HUDEP-2 (cell line): ENCODE measurements around the gene NCK2.

ENCODE experiments used
- DNase-seq, 76 experiments: peaks; one replicate each; lab custom pipeline; 2025; ENCODE audit not compliant: unreplicated experiment in 76 of 76; lab: John Stamatoyannopoulos, UW

Gene NCK2

GRCh38 chr2:105789745-105790460, 45.2 kb downstream of the NCK2 start:
- DNase-seq = no peak

GRCh38 chr2:105790461-105791149, 45.9 kb downstream of the NCK2 start:
- no peak for DNase-seq

DNA sequence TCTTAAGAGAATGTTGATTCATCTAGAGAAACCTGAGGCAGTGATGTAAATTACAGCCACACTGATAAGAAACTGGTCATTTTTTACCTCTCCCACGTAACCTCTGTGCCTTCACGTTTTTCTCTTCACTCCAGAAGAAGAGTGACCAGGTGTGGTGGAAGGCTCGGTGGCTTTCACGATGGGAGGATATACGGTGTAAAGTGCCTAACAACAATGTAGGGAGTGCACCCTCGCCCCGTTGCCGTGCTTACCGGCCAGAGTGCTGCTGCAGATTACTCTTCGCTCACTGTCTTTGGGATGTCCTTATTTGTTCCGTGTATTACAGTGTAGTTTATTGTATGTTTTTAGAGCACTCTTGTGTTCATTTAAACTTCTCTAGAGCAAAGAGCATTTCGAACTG, 46.5 kb downstream of the NCK2 start:
- no peak for DNase-seq

DNA sequence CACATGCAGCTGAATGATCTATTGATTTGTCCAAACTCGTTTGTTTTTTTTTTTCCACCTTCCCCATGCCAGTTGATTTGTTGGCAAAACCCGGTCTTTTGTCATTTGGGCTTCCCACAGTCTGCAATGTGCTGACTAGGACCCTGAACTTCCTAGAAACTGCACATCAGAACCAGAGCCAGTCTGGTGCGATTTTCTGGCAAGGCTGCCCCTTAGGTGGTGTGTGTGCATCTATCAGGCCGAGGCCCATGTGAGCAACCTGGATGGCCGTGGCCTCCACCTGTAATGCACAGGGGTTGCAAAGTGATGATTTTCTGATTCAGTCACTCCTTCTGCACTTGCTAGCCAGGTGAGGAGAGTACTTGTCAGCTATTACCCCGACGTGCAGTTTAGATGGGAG, 47.8 kb downstream of the NCK2 start:
- DNase-seq = no peak

DNA sequence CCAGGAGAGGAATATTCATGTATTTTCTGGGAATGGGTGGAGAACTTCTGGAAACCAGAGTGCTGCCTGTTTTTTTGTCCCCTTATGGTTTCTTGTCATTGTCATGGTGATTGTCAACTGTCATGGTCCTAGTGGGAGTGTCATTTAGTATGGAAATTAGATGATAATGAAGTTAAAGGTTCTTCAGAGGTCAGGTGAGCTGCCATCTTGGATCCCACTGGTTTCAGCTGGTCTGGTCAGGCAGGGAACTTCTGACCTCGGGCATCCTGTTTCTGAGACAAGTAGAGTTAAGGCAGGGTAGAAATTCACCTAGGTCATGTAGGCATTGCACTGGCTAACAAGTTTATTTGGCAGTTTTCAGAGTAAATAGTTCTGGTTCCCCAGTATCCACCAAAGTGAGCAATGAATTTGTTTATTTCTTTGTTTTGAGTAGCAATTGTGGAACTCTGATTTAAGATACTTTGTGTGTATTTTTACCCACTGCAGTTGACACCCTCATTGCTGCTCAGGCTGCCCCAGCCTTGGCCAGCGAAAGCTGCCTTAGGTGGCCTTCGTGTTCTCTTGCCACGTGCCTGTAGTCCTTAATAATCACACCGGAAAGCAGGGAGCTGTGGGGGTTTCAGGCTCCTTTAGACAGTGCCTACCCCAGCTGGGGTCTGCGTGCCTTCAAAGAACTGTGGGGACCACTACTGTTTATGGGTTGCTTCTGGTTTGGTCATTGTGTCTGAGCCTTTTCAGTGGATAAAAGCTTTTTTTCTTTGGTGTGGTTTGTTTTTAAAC, 48.7 kb downstream of the NCK2 start:
- DNase-seq = no peak

DNA sequence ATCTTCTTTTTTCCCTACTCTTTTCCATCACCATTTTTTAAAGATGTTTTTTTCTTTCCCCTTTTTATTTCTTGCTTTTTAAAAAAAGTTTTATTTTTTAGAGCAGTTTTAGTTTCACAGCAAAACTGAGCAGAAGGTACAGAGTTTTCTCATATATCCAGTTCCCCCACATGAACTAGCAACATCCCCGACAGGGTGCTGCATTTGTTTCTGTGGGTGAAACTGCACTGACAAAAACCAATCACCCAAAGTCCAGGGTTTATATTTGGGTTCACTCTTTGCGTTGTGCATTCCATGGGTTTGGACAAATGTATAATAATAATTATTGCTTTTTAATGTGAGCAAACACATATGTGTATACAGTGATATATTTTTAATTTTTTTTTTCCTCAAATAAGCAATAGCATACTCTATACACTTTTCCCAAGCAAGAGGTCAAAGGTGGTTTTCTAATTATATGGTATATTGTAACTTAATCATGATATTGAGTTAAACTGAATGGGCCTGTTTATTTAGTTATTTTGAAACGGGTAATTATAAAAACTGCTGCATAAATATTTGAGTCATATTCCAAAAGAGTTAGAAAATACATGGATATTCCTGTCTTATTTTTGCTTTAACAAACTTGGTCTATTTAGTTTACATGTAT, 50.3 kb downstream of the NCK2 start:
- no peak for DNase-seq

GRCh38 chr2:105795575-105795934, 50.8 kb downstream of the NCK2 start:
- no peak for DNase-seq

- DNase-seq = no peak
Observed at GRCh38 chr2:105796131-105796638, 51.5 kb downstream of the NCK2 start.

DNA sequence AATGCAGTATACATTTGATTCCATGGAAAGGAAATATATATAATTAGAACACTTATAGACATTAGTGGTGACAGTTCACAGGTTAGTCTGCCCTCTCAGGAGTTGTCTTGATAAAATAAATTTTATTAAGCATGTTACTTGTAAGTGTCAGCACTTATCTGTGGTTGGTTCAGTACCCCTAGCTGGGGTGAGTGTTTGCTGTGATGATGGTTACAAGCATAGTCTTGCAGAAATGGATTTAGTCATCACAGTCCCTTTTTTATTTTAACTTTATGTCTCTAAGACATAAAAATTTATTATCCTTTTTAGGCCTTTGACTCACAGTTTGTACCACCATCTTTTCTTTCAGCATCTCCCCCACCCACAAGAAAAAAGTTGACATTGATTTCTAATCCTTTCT, 52.1 kb downstream of the NCK2 start:
- DNase-seq = no peak

GRCh38 chr2:105797298-105797819, 52.6 kb downstream of the NCK2 start:
- no peak for DNase-seq

GRCh38 chr2:105798595-105798994, 53.9 kb downstream of the NCK2 start:
- no peak for DNase-seq

DNA sequence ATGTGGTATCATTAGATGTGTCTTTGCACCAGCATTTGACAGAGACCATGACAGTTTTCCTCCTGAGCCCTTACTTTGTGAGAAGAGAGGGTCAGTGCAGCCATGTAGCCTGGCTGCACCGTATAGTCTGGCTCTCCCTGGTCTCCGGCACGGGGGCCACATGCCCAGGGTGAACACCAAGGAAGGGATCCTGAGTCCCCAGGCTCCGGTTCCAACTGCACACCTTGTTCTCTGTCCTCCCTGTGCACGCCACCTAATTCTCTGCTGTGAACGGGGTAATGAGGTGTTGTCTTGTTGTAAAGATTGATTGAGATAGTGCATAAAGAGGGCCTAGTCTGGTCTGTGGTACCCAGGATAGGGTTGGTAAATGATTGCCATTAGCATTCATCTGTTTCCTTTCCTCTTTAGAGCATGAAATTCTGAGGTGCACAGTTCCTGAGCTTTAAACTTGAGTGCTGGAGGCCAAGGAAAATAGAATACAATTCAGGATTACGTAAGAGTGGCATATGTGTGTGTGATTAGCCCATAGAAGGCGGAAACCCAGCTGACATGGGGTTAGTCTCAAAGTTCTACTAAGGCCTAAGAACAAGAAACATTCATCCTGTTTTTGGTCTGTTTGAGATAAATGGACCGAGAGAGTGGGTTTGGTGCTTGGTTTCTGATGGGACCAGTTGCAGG, 55.5 kb downstream of the NCK2 start:
- no peak for DNase-seq

DNA sequence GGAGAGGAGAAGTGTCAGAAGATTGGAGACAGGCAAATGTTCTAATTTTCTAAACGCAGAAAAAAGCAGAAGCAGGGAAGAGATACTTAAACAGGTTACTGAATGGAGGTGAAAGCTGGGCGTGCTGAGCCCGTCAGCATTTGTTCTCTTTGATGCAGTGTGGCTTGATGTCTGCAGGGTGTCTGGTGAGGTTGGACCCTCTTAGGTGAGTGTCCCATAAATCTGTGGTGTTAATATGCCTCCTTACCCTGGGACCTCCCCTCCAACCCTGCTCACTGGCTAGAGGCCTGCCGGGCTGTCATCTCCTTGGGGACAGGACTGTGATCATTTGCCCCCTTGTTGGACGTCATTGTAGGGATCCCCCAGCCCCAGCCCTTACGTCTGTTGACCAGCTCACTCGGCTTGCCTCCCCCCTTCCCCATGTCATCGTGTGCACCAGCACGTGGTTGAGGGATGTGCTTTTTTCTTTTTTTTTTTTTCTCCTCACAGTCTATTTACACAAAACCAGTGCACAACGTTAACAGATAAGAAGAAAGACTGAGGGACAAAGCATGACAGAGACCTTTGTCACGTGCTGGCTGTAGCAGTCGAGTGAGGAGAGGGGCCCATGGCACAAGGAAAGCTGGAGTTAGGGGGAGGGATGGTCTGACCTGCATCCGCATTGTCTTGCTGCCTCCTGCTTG, 56.4 kb downstream of the NCK2 start:
- DNase-seq = no peak

GRCh38 chr2:105801961-105802360, 57.2 kb downstream of the NCK2 start:
- no peak for DNase-seq

- no peak for DNase-seq
Observed at GRCh38 chr2:105802587-105802986, 57.9 kb downstream of the NCK2 start.

GRCh38 chr2:105803337-105803736, 58.6 kb downstream of the NCK2 start:
- no peak for DNase-seq

DNA sequence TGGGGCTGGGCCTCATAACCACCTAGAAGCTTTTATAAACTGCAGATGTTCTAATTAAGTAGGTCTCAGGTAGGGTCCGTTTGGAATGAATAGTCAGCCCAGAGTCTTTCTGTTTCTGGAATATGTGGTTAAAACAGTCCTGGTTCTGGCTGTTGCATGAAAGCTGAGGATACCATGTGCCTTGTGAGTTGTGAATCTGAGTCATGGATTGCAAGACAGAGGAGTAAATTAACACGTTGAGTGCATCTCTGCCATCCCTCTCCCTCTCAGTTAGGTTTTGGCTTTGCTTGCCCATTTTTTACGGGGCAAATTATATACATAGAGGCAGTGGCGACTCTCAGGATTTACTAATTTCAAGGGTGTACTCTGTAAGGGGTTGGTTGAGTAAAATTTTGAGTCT, 59.1 kb downstream of the NCK2 start:
- no peak for DNase-seq

GRCh38 chr2:105804266-105804665, 59.6 kb downstream of the NCK2 start:
- DNase-seq = no peak

GRCh38 chr2:105806996-105807395, 62.3 kb downstream of the NCK2 start:
- DNase-seq = no peak
